ENCODE results near the gene PIM3. TPM values are rescaled to one million over a fixed set of nuclear protein-coding genes. Genes with fewer than 3 reads are reported as not detected.

Gene PIM3
- total and polyA plus RNA-seq, 2 of the 8 experiments (the other 6 are each of a cell fraction or from before 2014, with no cell fraction given), result 22.6 to 30.0 TPM

GRCh38 chr22:49953680-49954344 lies 6.8 kb upstream of the PIM3 start:
- no peak overlapping the region for H2AFZ ChIP-seq (ENCODE audit: low read length)
- H3K27ac ChIP-seq (ENCODE audit: low read depth, low read length), result no peak overlapping the region; the same call in 1 of the 2 replicates
- no peaks in the 10 kb centered on the region for H3K79me1 ChIP-seq (ENCODE audit: low read depth, low read length)
- 86% methylated on average over 15 of the region's 18 CpGs; no CpG with 5 or more reads in 1 of the 2 experiments for WGBS, 2 experiments (ENCODE audit: extremely low coverage in 1 of 2, insufficient coverage in 1 of 2, insufficient read length in 1 of 2, insufficient replicate concordance in 2 of 2, low coverage in 1 of 2, low lambda C conversion rate in 2 of 2, missing lambda C conversion rate in 1 of 2)
- no peak overlapping the region for H2BK20ac ChIP-seq (ENCODE audit: low read length)
- H3K27me3 ChIP-seq (replicated peaks in 1 of 4; ENCODE audit: control insufficient read depth in 3 of 4, extremely low read depth in 1 of 4, insufficient read depth in 3 of 4, low read length in 3 of 4), result no peaks in the 10 kb centered on the region; a peak in 1 of 7 replicates
- ChIA-PET CTCF (ENCODE audit: partially characterized antibody) (interaction anchor here (0.6 kb wide), 2 partner anchors 18 to 26 kb away, joined by 3 to 4 read pairs; no protein-coding TSS in a partner anchor), POLR2A (ENCODE audit: partially characterized antibody) (interaction anchor here (1.3 kb wide), 1 partner anchor 15 kb away, joined by 3 read pairs; no protein-coding TSS in a partner anchor)
- no peak overlapping the region for H2AK5ac ChIP-seq (ENCODE audit: low read depth, low read length)
- H2BK15ac ChIP-seq (ENCODE audit: low read length), result no peak overlapping the region
- FAIRE-seq (no peak), DNase-seq (ENCODE audit: low read depth in 1 of 2, low spot score in 2 of 2) (no peak)
- H3K4me2 ChIP-seq (ENCODE audit: insufficient read depth in 1 of 2, low read depth in 2 of 2, low read length in 2 of 2), result no peak overlapping the region
- H3K9ac ChIP-seq (replicated peaks in 1 of 4; ENCODE audit: extremely low read depth in 1 of 4, low read depth in 3 of 4, low read length in 3 of 4), result no peak overlapping the region
- H3K9me3 ChIP-seq (ENCODE audit: insufficient read depth in 2 of 2, low read depth in 1 of 2, low read length in 1 of 2), result no peaks in the 10 kb centered on the region
- H3K4me1 ChIP-seq (replicated peaks in 1 of 4; ENCODE audit: control insufficient read depth in 3 of 4, insufficient read depth in 4 of 4, low read length in 3 of 4), result peaks cover 0 to 19% (median 7%) of the 10 kb centered on the region in 4 experiments; a peak in 5 of 7 replicates
- no peak overlapping the region for H3K23ac ChIP-seq (ENCODE audit: insufficient read length)
- no peaks in the 10 kb centered on the region for H3K36me3 ChIP-seq (ENCODE audit: control insufficient read depth in 2 of 4, insufficient read depth in 4 of 4, low read length in 3 of 4)
- H2BK5ac ChIP-seq (ENCODE audit: low read depth, low read length), result no peak overlapping the region
- no peak overlapping the region for H2BK120ac ChIP-seq (replicated peaks; ENCODE audit: low read depth, low read length)
- H3K23me2 ChIP-seq (ENCODE audit: low read depth, low read length), result no peaks in the 10 kb centered on the region
- H3K18ac ChIP-seq (ENCODE audit: extremely low read depth, low read length), result no peak overlapping the region
- H2BK12ac ChIP-seq (ENCODE audit: low read depth, low read length), result 0 out of 2 replicates have a peak overlapping the region, but pooled peaks have one; percentile 9
- H3K56ac ChIP-seq (replicated peaks; ENCODE audit: insufficient read length, low read depth, low read length), result no peak overlapping the region
- H3K14ac ChIP-seq (ENCODE audit: insufficient read length), result no peak overlapping the region
- H3K79me2 ChIP-seq (ENCODE audit: control insufficient read depth in 1 of 2, insufficient read depth in 2 of 2, low read length in 2 of 2), result no peaks in the 10 kb centered on the region
- H4K91ac ChIP-seq (replicated peaks; ENCODE audit: insufficient read length, low read length), result no peak overlapping the region
- no peak overlapping the region for H3K4ac ChIP-seq (replicated peaks; ENCODE audit: insufficient read length, low read depth, low read length)
- peak overlapping the region; percentile 25; the same call in 1 of the 2 replicates for H4K8ac ChIP-seq (ENCODE audit: extremely low read depth, insufficient read depth, low read length)
- no peak overlapping the region for H4K5ac ChIP-seq (ENCODE audit: insufficient read length, low read depth, low read length)
- no peak overlapping the region for H3K4me3 ChIP-seq (ENCODE audit: extremely low read depth in 1 of 4, insufficient read depth in 2 of 4, low read depth in 3 of 4, low read length in 4 of 4)
- H4K20me1 ChIP-seq (replicated peaks in 1 of 2; ENCODE audit: control insufficient read depth in 1 of 2, insufficient read depth in 2 of 2, low read length in 2 of 2), result peaks cover 0 to 2% of the 10 kb centered on the region in 2 experiments
- TF ChIP-seq POLR2A (IDR thresholded peaks at IDR 0.05; ENCODE audit: control extremely low read depth in 1 of 2, low read depth in 2 of 2, low read length in 2 of 2) (no peak), CBX8 (IDR thresholded peaks at IDR 0.05; ENCODE audit: borderline replicate concordance, low read depth, low read length) (no peak), USF2 (IDR thresholded peaks at IDR 0.05; ENCODE audit: low read length) (no peak), RXRA (IDR thresholded peaks at IDR 0.05; ENCODE audit: insufficient read depth, low read depth, low read length) (no peak), SRF (IDR thresholded peaks at IDR 0.05; ENCODE audit: low read depth, low read length) (no peak), KDM4A (IDR thresholded peaks at IDR 0.05; ENCODE audit: low read depth, low read length, severe bottlenecking) (no peak), JUND (IDR thresholded peaks at IDR 0.05; ENCODE audit: low read length) (no peak), EP300 (IDR thresholded peaks at IDR 0.05; ENCODE audit: borderline replicate concordance in 1 of 2, low read depth in 2 of 2, low read length in 2 of 2) (no peak), SIX5 (IDR thresholded peaks at IDR 0.05; ENCODE audit: low read depth, low read length) (no peak), ZNF274 (IDR thresholded peaks at IDR 0.05; ENCODE audit: borderline replicate concordance, extremely low read depth, low read length) (no peak), HDAC2 (IDR thresholded peaks at IDR 0.05; ENCODE audit: borderline replicate concordance in 1 of 2, low read depth in 2 of 2, low read length in 2 of 2) (no peak), CHD2 (IDR thresholded peaks at IDR 0.05; ENCODE audit: low read length) (no peak)

Measured in H1 (cell line).